Effector memory CD4-positive, alpha-beta T cell (primary cell): ENCODE results near the gene TP53BP1.

Experiments
- DNase-seq, 3 donors: peaks; one replicate each; pipeline ENCODE4 v3.0.0-alpha.2; 2020
- H3K27ac ChIP-seq: 2 replicates; pipeline ENCODE4 v1.7.0; 2013; ENCODE audit warnings: mild to moderate bottlenecking, low read length, moderate library complexity; ENCODE audit not compliant: insufficient read depth, poor library complexity, severe bottlenecking
- H3K27me3 ChIP-seq: replicated peaks from 2 replicates; pipeline ENCODE4 v1.7.0; 2013; ENCODE audit warnings: mild to moderate bottlenecking, low read length; ENCODE audit not compliant: insufficient read depth, control insufficient read depth, poor library complexity, severe bottlenecking
- H3K36me3 ChIP-seq: 2 replicates; pipeline ENCODE4 v1.7.0; 2013; ENCODE audit warnings: mild to moderate bottlenecking, low read length, moderate library complexity; ENCODE audit not compliant: control insufficient read depth, insufficient read depth
- H3K4me1 ChIP-seq: 2 replicates; pipeline ENCODE4 v1.7.0; 2013; ENCODE audit warnings: low read length, mild to moderate bottlenecking; ENCODE audit not compliant: control insufficient read depth, insufficient read depth, poor library complexity, severe bottlenecking
- H3K4me3 ChIP-seq: 2 replicates; pipeline ENCODE4 v1.7.0; 2013; ENCODE audit warnings: low read length, low read depth, mild to moderate bottlenecking; ENCODE audit not compliant: insufficient read depth, poor library complexity, severe bottlenecking
- H3K9me3 ChIP-seq: 2 replicates; pipeline ENCODE4 v1.7.0; 2013; ENCODE audit warnings: mild to moderate bottlenecking, low read length, moderate library complexity; ENCODE audit not compliant: control insufficient read depth

Gene TP53BP1

GRCh38 chr15:43463998-43464397, 29.0 kb downstream of the TP53BP1 start:
- Histone ChIP-seq H3K4me1 (no peaks in the 10 kb centered on the region), H3K36me3 (peaks cover 19% of the 10 kb centered on the region), H3K27ac (no peak overlapping the region), H3K9me3 (no peaks in the 10 kb centered on the region), H3K4me3 (no peak overlapping the region), H3K27me3 (no peaks in the 10 kb centered on the region)
- DNase-seq = no peak

GRCh38 chr15:43463507-43463906, 29.4 kb downstream of the TP53BP1 start:
- Histone ChIP-seq H3K4me3 (no peak overlapping the region), H3K27ac (no peak overlapping the region), H3K9me3 (no peaks in the 10 kb centered on the region), H3K36me3 (peaks cover 16% of the 10 kb centered on the region), H3K27me3 (no peaks in the 10 kb centered on the region), H3K4me1 (no peaks in the 10 kb centered on the region)
- no peak for DNase-seq

GRCh38 chr15:43449981-43450380, 43.0 kb downstream of the TP53BP1 start:
- Histone ChIP-seq H3K4me3 (no peak overlapping the region), H3K27me3 (no peaks in the 10 kb centered on the region), H3K4me1 (no peaks in the 10 kb centered on the region), H3K36me3 (peaks cover 4% of the 10 kb centered on the region), H3K27ac (no peak overlapping the region), H3K9me3 (no peaks in the 10 kb centered on the region)
- no peak for DNase-seq

- DNase-seq = no peak
- Histone ChIP-seq H3K27ac (no peak overlapping the region), H3K36me3 (peaks cover 13% of the 10 kb centered on the region), H3K9me3 (no peaks in the 10 kb centered on the region), H3K4me1 (no peaks in the 10 kb centered on the region), H3K4me3 (no peak overlapping the region), H3K27me3 (no peaks in the 10 kb centered on the region)
These were observed 46.6 kb downstream of the TP53BP1 start for GRCh38 chr15:43446344-43446743.

GRCh38 chr15:43441316-43441715, 51.6 kb downstream of the TP53BP1 start:
- no peaks in the 10 kb centered on the region for H3K9me3 ChIP-seq
- H3K4me3 ChIP-seq = no peak overlapping the region
- no peak for DNase-seq
- H3K27me3 ChIP-seq = no peaks in the 10 kb centered on the region
- H3K27ac ChIP-seq = no peak overlapping the region
- no peaks in the 10 kb centered on the region for H3K4me1 ChIP-seq
- peaks cover 24% of the 10 kb centered on the region for H3K36me3 ChIP-seq

GRCh38 chr15:43440721-43441281, 52.2 kb downstream of the TP53BP1 start:
- peaks cover 22% of the 10 kb centered on the region for H3K36me3 ChIP-seq
- no peak for DNase-seq
- H3K9me3 ChIP-seq = no peaks in the 10 kb centered on the region
- no peak overlapping the region for H3K27ac ChIP-seq
- no peak overlapping the region for H3K4me3 ChIP-seq
- no peaks in the 10 kb centered on the region for H3K4me1 ChIP-seq
- no peaks in the 10 kb centered on the region for H3K27me3 ChIP-seq

- Histone ChIP-seq H3K36me3 (peaks cover 15% of the 10 kb centered on the region), H3K27ac (no peak overlapping the region), H3K27me3 (no peaks in the 10 kb centered on the region), H3K9me3 (no peaks in the 10 kb centered on the region), H3K4me3 (no peak overlapping the region), H3K4me1 (no peaks in the 10 kb centered on the region)
- no peak for DNase-seq
These were observed 53.7 kb downstream of the TP53BP1 start for GRCh38 chr15:43439268-43439667.

- no peak overlapping the region for H3K4me3 ChIP-seq
- H3K36me3 ChIP-seq = peaks cover 29% of the 10 kb centered on the region
- no peak overlapping the region for H3K27ac ChIP-seq
- DNase-seq = no peak
- no peaks in the 10 kb centered on the region for H3K4me1 ChIP-seq
- no peaks in the 10 kb centered on the region for H3K9me3 ChIP-seq
- H3K27me3 ChIP-seq = no peaks in the 10 kb centered on the region
These were observed 56.6 kb downstream of the TP53BP1 start for GRCh38 chr15:43436395-43436794.

- DNase-seq = no peak
- H3K4me1 ChIP-seq = no peaks in the 10 kb centered on the region
- H3K27me3 ChIP-seq = no peaks in the 10 kb centered on the region
- no peaks in the 10 kb centered on the region for H3K9me3 ChIP-seq
- peaks cover 36% of the 10 kb centered on the region for H3K36me3 ChIP-seq
- no peak overlapping the region for H3K27ac ChIP-seq
- H3K4me3 ChIP-seq = no peak overlapping the region
These were observed 58.5 kb downstream of the TP53BP1 start for GRCh38 chr15:43434446-43434845.

- no peak overlapping the region for H3K4me3 ChIP-seq
- no peaks in the 10 kb centered on the region for H3K4me1 ChIP-seq
- no peaks in the 10 kb centered on the region for H3K27me3 ChIP-seq
- peaks cover 37% of the 10 kb centered on the region for H3K36me3 ChIP-seq
- H3K27ac ChIP-seq = no peak overlapping the region
- DNase-seq = no peak
- no peaks in the 10 kb centered on the region for H3K9me3 ChIP-seq
These were observed 59.2 kb downstream of the TP53BP1 start for GRCh38 chr15:43433661-43434303.
